A549 treated with RU486 at 1 μM for 4 hours (cell line): Measurements from ENCODE around the gene SLC25A42. TPM values are rescaled to one million over a fixed set of nuclear protein-coding genes. Genes with fewer than 3 reads are reported as not detected.

Experiments
- total RNA-seq: library from RNA; stranded (reverse); fragments of 200-300 nt; extraction: Qiagen RNA extraction; gene quantifications from 5 replicates; pipeline ENCODE4 v1.2.3, GENCODE V29; 2022; ENCODE audit warnings: low read depth

Gene SLC25A42, protein sequence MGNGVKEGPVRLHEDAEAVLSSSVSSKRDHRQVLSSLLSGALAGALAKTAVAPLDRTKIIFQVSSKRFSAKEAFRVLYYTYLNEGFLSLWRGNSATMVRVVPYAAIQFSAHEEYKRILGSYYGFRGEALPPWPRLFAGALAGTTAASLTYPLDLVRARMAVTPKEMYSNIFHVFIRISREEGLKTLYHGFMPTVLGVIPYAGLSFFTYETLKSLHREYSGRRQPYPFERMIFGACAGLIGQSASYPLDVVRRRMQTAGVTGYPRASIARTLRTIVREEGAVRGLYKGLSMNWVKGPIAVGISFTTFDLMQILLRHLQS
- 0.34 to 0.94 TPM (median 0.66 TPM) in 5 replicates for total RNA-seq

DNA sequence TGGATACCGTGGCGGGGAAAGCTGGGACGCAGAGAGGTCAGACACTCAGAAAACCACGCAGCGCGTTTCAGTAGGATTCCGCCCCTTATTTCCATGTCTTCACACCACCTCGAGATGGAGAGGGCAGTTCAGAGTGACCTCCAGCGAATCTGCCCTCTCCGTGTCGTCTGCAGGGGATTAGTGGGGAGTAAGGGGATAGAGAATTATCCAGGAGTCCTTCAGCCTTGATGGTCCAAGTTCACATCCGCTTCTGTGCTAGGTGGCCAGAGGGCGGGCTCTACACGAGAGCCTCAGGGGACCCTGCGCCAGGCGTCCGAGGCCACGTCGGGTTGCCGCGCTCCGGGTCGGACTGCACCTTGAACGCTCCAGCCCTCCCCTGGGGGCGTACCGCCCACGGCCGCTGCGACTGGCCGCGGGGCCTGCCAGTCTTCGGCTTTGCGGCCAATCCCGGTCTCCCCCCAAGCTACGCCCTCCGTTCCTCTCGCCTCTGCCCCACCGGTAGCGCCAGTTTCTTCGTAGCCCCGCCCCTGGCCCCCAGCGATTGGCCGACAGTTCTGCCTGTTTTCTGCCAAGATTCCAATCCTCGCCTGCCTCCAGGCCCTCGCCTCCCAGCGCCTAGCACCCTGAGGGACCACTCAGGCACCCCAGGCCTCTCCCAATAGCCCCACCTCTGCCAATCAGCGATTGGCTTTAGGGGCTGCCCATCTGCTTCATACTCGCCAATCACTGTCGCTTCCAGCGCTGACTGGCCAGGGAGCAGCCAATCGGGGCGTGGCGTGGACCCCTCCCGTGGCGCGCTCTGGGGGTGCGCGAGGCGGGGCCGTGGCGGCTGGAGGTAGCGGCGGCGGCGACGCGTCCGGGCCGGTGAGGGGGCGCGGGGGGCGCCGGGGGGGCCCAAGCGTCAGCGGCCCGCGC is at the start of gene SLC25A42:
Gene SLC25A42 (plus strand): TSS at position 812 of the 915 bp plus-strand sequence. CDS start 32,131 bp downstream, outside the sequence.

DNA sequence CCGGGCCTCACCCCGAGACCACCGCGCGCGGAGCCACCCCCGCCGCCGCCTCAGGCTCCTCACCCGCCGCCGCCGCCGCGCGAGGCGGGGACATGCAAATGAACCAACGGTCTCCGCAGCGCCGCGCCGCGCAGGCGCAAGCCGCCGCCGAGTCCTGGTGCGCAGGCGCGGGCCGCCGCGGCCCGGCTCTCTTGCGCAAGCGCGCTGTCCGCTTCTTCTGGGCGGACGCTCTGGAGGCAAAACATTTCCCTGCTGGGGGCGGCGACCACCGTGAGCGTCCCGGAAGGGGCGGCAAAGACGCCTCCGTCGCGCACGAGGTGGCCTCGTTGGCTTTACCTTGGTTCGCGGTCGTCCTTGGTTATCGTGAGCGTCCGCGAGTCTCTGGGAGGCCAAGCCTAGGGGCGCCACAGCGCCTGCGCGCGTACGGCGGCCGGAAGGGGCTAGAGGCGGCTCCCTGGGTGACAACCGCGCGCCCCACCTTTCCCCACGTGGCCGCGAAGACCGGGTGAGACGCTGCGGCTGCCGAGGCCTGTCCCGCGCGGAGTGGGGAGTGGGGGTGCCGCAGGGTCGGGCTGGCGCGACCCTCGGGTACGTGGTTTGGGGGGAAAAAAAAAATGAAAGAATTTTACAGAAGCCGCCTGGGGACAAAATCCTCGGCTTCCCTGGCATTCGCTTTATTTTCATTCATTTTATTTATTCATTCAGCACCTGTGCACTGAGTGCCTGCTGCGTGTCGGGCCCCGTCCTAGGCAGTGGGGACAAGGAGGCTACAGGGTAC is 30.2 kb upstream of the SLC25A42 start, which contains the start of the genes ARMC6 and SUGP2:
Gene ARMC6 (plus strand): TSS at position 178 of the 778 bp plus-strand sequence. CDS start 607 bp downstream, outside the sequence.
Gene SUGP2 (minus strand): TSS at position 92 of the 778 bp plus-strand sequence. CDS start 2,446 bp downstream, outside the sequence.

DNA sequence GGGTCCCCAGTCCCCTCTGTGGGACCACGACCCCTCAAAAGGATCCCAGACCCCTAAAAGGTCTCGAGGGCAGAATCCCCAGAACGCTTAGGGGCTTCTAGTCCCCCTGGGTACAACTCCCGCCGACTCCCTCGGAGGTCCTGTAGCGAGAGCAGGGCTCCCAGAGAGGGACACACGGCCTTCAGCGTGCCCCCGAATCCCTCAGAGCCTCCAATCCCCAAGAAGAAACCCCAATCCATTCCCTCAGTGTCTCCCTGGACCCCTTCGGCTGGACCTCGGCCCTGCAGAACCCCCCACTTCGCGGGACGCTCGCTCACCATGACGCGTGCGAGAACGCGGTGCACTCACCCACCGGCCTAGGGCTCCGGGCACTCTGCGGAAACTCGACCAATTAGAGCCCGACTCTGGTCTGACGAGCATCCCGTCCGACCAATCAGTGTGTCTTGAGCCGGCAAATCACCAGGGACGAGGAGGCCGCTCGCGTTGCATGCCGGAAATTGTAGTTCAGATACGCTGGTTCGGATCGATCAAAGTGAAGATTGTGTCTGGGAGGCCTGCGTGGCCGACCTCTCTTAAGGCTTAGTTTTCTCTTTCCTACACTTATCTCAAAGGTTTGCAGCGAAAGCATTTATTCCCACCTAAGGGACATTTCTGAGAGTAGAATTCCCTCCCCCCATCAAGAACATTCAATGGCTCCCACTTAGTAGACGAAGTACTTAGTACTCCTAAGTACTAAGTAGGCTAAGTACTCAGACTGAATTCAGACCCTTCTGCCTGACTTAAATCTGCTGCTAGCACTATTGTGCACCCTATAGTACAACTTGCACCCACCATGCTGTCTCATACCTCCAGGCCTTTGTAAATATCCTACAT is 74.6 kb downstream of the SLC25A42 start, which contains the start of gene TMEM161A:
Gene TMEM161A (minus strand): TSS at position 370 of the 873 bp plus-strand sequence. CDS start 50 bp downstream, at position 320.

Other genes starting within 250 kb of the SLC25A42 start
- gene UPF1, start 232.0 kb upstream of the SLC25A42 start, total RNA-seq = 33.1 to 43.0 TPM (median 41.9 TPM) in 5 replicates
- 3.2 to 5.8 TPM (median 4.9 TPM) in 5 replicates for gene CERS1, start 167.8 kb upstream of the SLC25A42 start, total RNA-seq
- gene COPE, start 144.6 kb upstream of the SLC25A42 start, total RNA-seq = 137 to 167 TPM (median 160 TPM) in 5 replicates
- 27.8 to 48.0 TPM (median 43.2 TPM) in 5 replicates for gene DDX49, start 144.3 kb upstream of the SLC25A42 start, total RNA-seq
- 24.7 to 34.5 TPM (median 30.0 TPM) in 5 replicates for gene HOMER3, start 122.8 kb upstream of the SLC25A42 start, total RNA-seq
- gene SUGP2, start 30.5 kb upstream of the SLC25A42 start, total RNA-seq = 22.9 to 33.5 TPM (median 29.4 TPM) in 5 replicates
- gene ARMC6, start 30.4 kb upstream of the SLC25A42 start, total RNA-seq = 25.7 to 30.8 TPM (median 28.4 TPM) in 5 replicates
- gene TMEM161A, start 74.5 kb downstream of the SLC25A42 start, total RNA-seq = 18.4 to 26.4 TPM (median 24.2 TPM) in 5 replicates
- gene MEF2B, start 106.3 kb downstream of the SLC25A42 start, total RNA-seq = 0.24 to 1.1 TPM (median 0.27 TPM) in 5 replicates
- gene BORCS8, start 128.2 kb downstream of the SLC25A42 start, total RNA-seq = 7.5 to 11.7 TPM (median 11.2 TPM) in 5 replicates
- gene RFXANK, start 128.3 kb downstream of the SLC25A42 start, total RNA-seq = 31.0 to 50.4 TPM (median 42.5 TPM) in 5 replicates
- gene NR2C2AP, start 139.4 kb downstream of the SLC25A42 start, total RNA-seq = 31.1 to 34.5 TPM (median 31.8 TPM) in 5 replicates
- 0.03 to 0.23 TPM (median 0.05 TPM) in 3 of 5 replicates, not detected in the others for gene NCAN, start 148.0 kb downstream of the SLC25A42 start, total RNA-seq
- 0.34 to 0.87 TPM (median 0.51 TPM) in 5 replicates for gene TM6SF2, start 209.3 kb downstream of the SLC25A42 start, total RNA-seq